Breast epithelium (tissue), 4 donors: ENCODE results near the gene SAFB2. TPM values are rescaled to one million over a fixed set of nuclear protein-coding genes. Genes with fewer than 3 reads are reported as not detected.

Source experiments
- DNase-seq, 2 donors: peaks; one replicate each; pipeline ENCODE4 v3.0.0-alpha.2; 2019; ENCODE audit warnings: low spot score in 2 of 2
- H3K27ac ChIP-seq, 2 donors: fragments of 200-600 bp; sonication (generic) in 1 of 2; one replicate each; pipeline ENCODE4 v1.5.1; 2016 to 2019; ENCODE audit warnings: mild to moderate bottlenecking in 1 of 2
- H3K27me3 ChIP-seq, 2 donors: fragments of 200-600 bp; sonication (generic) in 1 of 2; one replicate each; pipeline versions ENCODE4 v1.5.1 to v1.6.0; 2017 to 2019; ENCODE audit warnings: control low read depth in 1 of 2, mild to moderate bottlenecking in 1 of 2
- H3K36me3 ChIP-seq: fragments of 200-600 bp; one replicate; pipeline ENCODE4 v1.5.1; 2019
- H3K4me1 ChIP-seq, 2 donors: fragments of 200-600 bp; sonication (generic); one replicate each; pipeline ENCODE4 v1.5.1; 2016 to 2019; ENCODE audit warnings: control low read depth in 1 of 2
- H3K4me3 ChIP-seq, 3 donors: fragments of 200-600 bp; sonication (generic); 1 replicate in 2 of 3; 2 replicates in 1 of 3; pipeline ENCODE4 v1.5.1; 2016 to 2019; ENCODE audit warnings: mild to moderate bottlenecking in 3 of 3, moderate library complexity in 2 of 3
- H3K9me3 ChIP-seq, 2 donors: fragments of 200-600 bp; sonication (generic) in 1 of 2; one replicate each; pipeline ENCODE4 v1.5.1; 2016 to 2019; ENCODE audit warnings: control low read depth in 1 of 2
- CTCF ChIP-seq, 3 donors: fragments of 450-650 bp; IDR thresholded peaks; one replicate each; pipeline ENCODE4 v1.5.1; 2016 to 2017; ENCODE audit warnings: antibody characterized with exemption in 3 of 3, mild to moderate bottlenecking in 3 of 3, moderate library complexity in 3 of 3
- POLR2A ChIP-seq: fragments of 450-650 bp; IDR thresholded peaks from one replicate; pipeline ENCODE4 v1.6.1; 2016; ENCODE audit warnings: antibody characterized with exemption, mild to moderate bottlenecking, moderate library complexity
- POLR2AphosphoS5 ChIP-seq, 3 donors: sonication (generic); formaldehyde crosslinking; IDR thresholded peaks; one replicate each; pipeline ENCODE4 v1.6.1; 2017; ENCODE audit warnings: antibody characterized with exemption in 3 of 3
- intact Hi-C: fragments of 100-400 bp; cut with DNase I; formaldehyde crosslinking; loops from one replicate; pipeline ENCODE4 v1.15.1; 2023; ENCODE audit warnings: low total_unique reads
- total RNA-seq, 3 donors: library from RNA; depleted of rRNA; stranded (reverse); fragments of >200 nt; gene quantifications; one replicate each; pipeline ENCODE4 v1.1.0, GENCODE V29; 2016

Gene SAFB2
- total RNA-seq, 3 donors from 2014 or later, result 46.4 to 68.8 (median 62.1) TPM

DNA sequence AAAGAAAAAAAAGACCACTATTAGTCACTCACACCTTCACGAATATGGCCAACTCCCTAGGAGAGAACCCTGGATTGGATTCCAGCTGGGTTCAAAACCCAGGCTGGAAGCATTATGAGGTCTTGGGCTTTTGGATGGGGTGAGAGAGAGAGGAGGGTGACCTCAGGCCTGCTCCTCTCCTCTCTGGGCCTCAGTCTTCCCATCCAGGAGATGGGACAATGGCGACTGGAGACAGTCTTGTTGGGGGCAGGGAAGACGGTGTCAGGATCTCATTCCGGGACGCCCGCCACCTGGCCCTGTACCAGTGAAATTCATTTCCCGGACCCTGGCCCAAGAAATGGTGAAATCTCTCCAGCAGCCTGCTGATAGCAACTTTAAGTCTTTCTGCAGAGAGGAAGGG lies 81.1 kb downstream of the SAFB2 start:
- Histone ChIP-seq H3K36me3 (no peaks in the 10 kb centered on the region), H3K4me3 (no peak overlapping the region), H3K9me3 (no peaks in the 10 kb centered on the region), H3K27ac (no peak overlapping the region), H3K27me3 (peaks cover 0 to 17% of the 10 kb centered on the region in 2 donors), H3K4me1 (no peaks in the 10 kb centered on the region)
- no peak for DNase-seq
- intact Hi-C loops, result no loop called here
- TF ChIP-seq POLR2AphosphoS5 (IDR thresholded peaks at IDR 0.05), result no peak
- no peak for TF ChIP-seq CTCF (IDR thresholded peaks at IDR 0.05)
- TF ChIP-seq POLR2A, result no peak

DNA sequence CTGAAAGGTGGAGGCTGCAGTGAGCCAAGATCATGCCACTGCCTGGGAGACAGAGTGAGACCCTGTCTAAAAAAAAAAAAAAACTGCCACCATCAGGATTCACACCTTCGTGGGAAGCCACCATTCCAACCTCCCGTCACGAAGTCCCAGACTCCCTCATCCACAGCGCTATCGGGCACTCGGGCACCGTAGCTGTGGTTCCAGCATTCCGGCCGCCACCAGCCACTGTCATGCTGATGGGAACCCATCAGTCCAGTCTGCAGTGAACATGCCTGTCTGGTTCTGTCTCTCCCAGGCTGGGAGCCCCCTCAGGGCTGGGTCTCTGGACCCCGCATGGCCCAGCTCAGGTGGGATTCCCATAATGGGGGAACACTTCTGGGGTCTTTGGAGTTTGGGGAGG lies 82.4 kb downstream of the SAFB2 start:
- intact Hi-C loops, result no loop called here
- Histone ChIP-seq H3K4me3 (no peak overlapping the region), H3K9me3 (peaks cover 2% of the 10 kb centered on the region in 2 donors), H3K36me3 (no peaks in the 10 kb centered on the region), H3K27ac (no peak overlapping the region), H3K4me1 (no peaks in the 10 kb centered on the region), H3K27me3 (peaks cover 0 to 20% of the 10 kb centered on the region in 2 donors)
- no peak for DNase-seq
- no peak for TF ChIP-seq POLR2AphosphoS5 (IDR thresholded peaks at IDR 0.05)
- no peak for TF ChIP-seq CTCF (IDR thresholded peaks at IDR 0.05)
- TF ChIP-seq POLR2A, result no peak

GRCh38 chr19:5537870-5538269 lies 84.7 kb downstream of the SAFB2 start:
- no peak for TF ChIP-seq POLR2A
- no peak for TF ChIP-seq POLR2AphosphoS5 (IDR thresholded peaks at IDR 0.05)
- no peak for TF ChIP-seq CTCF (IDR thresholded peaks at IDR 0.05)
- Histone ChIP-seq H3K27ac (no peak overlapping the region), H3K4me1 (no peaks in the 10 kb centered on the region), H3K27me3 (peaks cover 0 to 20% of the 10 kb centered on the region in 2 donors), H3K4me3 (no peak overlapping the region), H3K36me3 (no peaks in the 10 kb centered on the region), H3K9me3 (peaks cover 18 to 23% of the 10 kb centered on the region in 2 donors)
- intact Hi-C loops, result no loop called here
- no peak for DNase-seq

Other genes with a start within 250 kb of the SAFB2 start
- not detected for gene ZNRF4, start 167.4 kb downstream of the SAFB2 start, total RNA-seq
- gene TINCR, start 54.8 kb downstream of the SAFB2 start, total RNA-seq, result 10 to 100 TPM in 1 of 3 donors, 1 to 10 TPM in 2; 1.1 to 11.7 (median 1.3) TPM
- gene SAFB, start 307 bp upstream of the SAFB2 start, total RNA-seq, result 100 to 1,000 TPM in 2 of 3 donors, 10 to 100 TPM in 1; 64.2 to 112 (median 111) TPM
- 10 to 100 TPM; 29.4 to 49.5 (median 44.3) TPM for gene MICOS13, start 57.7 kb upstream of the SAFB2 start, total RNA-seq
- gene HSD11B1L, start 58.3 kb upstream of the SAFB2 start, total RNA-seq, result 10 to 100 TPM; 10.4 to 13.1 (median 11.1) TPM
- 1,000 to 10,000 TPM in 1 of 3 donors, 100 to 1,000 TPM in 2; 687 to 1,274 (median 863) TPM for gene RPL36, start 67.5 kb upstream of the SAFB2 start, total RNA-seq
- 10 to 100 TPM; 48.1 to 66.2 (median 60.6) TPM for gene LONP1, start 97.4 kb upstream of the SAFB2 start, total RNA-seq
- gene CATSPERD, start 97.9 kb upstream of the SAFB2 start, total RNA-seq, result not detected
- 1 to 10 TPM in 2 of 3 donors, under 1 TPM in 1; 0.64 to 2.0 (median 1.2) TPM for gene PRR22, start 162.0 kb upstream of the SAFB2 start, total RNA-seq
- 10 to 100 TPM; 28.8 to 44.9 (median 37.2) TPM for gene DUS3L, start 168.4 kb upstream of the SAFB2 start, total RNA-seq
- 1 to 10 TPM in 2 of 3 donors, under 1 TPM in 1; 0.48 to 1.8 (median 1.6) TPM for gene NRTN, start 182.3 kb upstream of the SAFB2 start, total RNA-seq
- gene FUT6, start 216.9 kb upstream of the SAFB2 start, total RNA-seq, result 1 to 10 TPM in 1 of 3 donors, under 1 TPM in 1, not detected in 1; 0.73 to 4.3 TPM
- gene FUT3, start 228.7 kb upstream of the SAFB2 start, total RNA-seq, result 1 to 10 TPM in 2 of 3 donors, not detected in 1; 1.3 to 2.9 TPM
- not detected for gene FUT5, start 247.8 kb upstream of the SAFB2 start, total RNA-seq